Fibroblast of pulmonary artery (primary cell): Measurements from ENCODE around the gene EXOC6B.
"Not testable (repeated sequence)": the region's sequence is repeated elsewhere in the genome, so short reads cannot be mapped to it uniquely, and the experiment has no call there.

Experiments used
- DNase-seq: peaks from one replicate; pipeline ENCODE4 v3.0.0-alpha.2; 2010; ENCODE audit warnings: low read depth
- H3K4me3 ChIP-seq: replicated peaks from 2 replicates; pipeline ENCODE4 v1.5.1; 2011; ENCODE audit warnings: low read depth, mild to moderate bottlenecking, control low read depth, low read length, moderate library complexity
- CTCF ChIP-seq: IDR thresholded peaks from 2 replicates; pipeline ENCODE4 v1.5.1; 2011; ENCODE audit warnings: mild to moderate bottlenecking, control low read depth, low read length, inconsistent platforms; ENCODE audit errors: missing control alignments

EXOC6B gene

GRCh38 chr2:72545790-72546189 lies 280.0 kb downstream of the EXOC6B start:
- H3K4me3 ChIP-seq = no peak overlapping the region
- no peak for DNase-seq
- TF ChIP-seq CTCF = no peak

GRCh38 chr2:72544554-72544953 lies 281.3 kb downstream of the EXOC6B start:
- DNase-seq = no peak
- no peak for TF ChIP-seq CTCF
- no peak overlapping the region for H3K4me3 ChIP-seq

GRCh38 chr2:72543497-72544216 lies 282.2 kb downstream of the EXOC6B start:
- TF ChIP-seq CTCF = no peak
- no peak for DNase-seq
- no peak overlapping the region for H3K4me3 ChIP-seq

DNA sequence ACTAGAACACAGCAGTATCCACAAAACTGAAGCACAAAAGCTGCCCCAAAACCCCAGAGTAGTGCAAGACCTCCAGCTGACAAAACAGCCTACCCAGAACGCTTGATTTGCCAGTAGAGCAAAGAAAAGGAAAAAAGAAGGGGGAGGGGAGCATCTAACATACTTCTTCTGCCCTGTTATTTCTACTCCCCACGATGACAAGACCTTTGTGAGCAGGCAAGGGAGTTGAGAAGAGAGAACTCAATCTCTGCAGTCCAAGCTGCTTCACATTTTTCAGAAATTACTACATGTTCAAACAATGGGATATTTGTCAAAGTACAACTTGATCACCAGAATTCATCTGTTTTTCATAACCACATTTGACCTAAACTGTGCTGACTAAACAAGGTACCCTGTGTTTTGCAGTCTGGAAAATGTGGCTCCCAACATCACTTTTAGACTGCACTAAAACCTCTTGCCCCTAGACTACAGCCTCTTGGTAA lies 286.7 kb downstream of the EXOC6B start:
- DNase-seq = peak; percentile 83

GRCh38 chr2:72538486-72538885 lies 287.3 kb downstream of the EXOC6B start:
- H3K4me3 ChIP-seq = no peak overlapping the region
- TF ChIP-seq CTCF = no peak
- no peak for DNase-seq

More for the DNA sequence above, 286.7 kb downstream of the EXOC6B start:
- no peak for TF ChIP-seq CTCF
- H3K4me3 ChIP-seq = no peak overlapping the region

DNA sequence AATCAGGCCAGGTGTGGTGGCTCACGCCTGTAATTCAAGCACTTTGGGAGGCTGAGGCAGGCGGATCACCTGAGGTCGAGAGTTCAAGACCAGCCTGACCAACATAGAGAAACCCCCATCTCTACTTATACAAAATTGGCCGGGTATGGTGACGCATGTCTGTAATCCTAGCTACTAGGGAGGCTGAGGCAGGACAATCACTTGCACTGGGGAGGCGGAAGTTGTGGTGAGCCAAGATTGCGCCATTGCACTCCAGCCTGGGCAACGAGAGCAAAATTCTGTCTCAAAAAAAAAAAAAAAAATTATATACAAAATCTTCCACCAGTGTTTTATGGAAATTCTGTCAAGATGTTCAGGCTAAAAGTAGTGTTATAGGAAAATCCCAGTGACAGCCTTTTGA lies 290.2 kb downstream of the EXOC6B start:
- not testable (repeated sequence) for H3K4me3 ChIP-seq, DNase-seq

- peak; percentile 17 for DNase-seq
- no peak for TF ChIP-seq CTCF
- H3K4me3 ChIP-seq = no peak overlapping the region
These were observed 292.1 kb downstream of the EXOC6B start for GRCh38 chr2:72533765-72534164.
